Measurements from ENCODE around the gene ELP6. TPM values are rescaled to one million over a fixed set of nuclear protein-coding genes. Genes with fewer than 3 reads are reported as not detected.
A peak's percentile ranks its signal among the peaks of the same experiment; 100 is the strongest.
"Not testable (repeated sequence)": the region's sequence is repeated elsewhere in the genome, so short reads cannot be mapped to it uniquely, and the experiment has no call there.

Gene ELP6
- total and polyA plus RNA-seq, 2 donors: 28.0 to 43.5 TPM

DNA sequence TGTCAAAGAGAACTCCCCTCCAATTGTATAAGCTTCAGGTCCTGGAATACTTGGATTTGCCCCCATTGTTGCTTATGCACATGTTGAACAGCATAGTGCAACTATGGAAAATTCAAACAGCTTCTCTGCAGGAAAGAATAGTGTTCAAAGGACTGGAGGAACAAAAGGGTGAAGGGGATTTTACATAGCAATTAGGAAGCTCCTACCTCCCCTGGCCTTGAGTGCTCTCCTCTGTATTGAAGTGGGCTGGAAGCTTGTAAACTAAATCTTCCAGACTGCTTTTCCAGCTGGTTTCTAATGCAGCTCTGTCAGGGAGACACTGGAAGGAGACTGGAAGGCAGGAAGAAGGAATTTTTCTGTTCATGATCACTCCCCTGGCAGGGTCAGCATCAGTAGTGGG is 7.2 kb upstream of the ELP6 start:
- no peaks in the 10 kb centered on the region for H3K27me3 ChIP-seq (ENCODE audit: control insufficient read depth in 2 of 2, insufficient read depth in 1 of 2, low read length in 1 of 2)
- no peaks in the 10 kb centered on the region for H3K9me3 ChIP-seq (ENCODE audit: control insufficient read depth in 2 of 2, insufficient read depth in 1 of 2, low read length in 1 of 2)
- H3K36me3 ChIP-seq (ENCODE audit: control insufficient read depth in 2 of 2, insufficient read depth in 2 of 2, low read length in 1 of 2): no peaks in the 10 kb centered on the region
- H3K27ac ChIP-seq (ENCODE audit: low read depth in 1 of 2, low read length in 1 of 2): no peak overlapping the region
- DNase-seq (ENCODE audit: low read depth in 6 of 9, low spot score in 9 of 9): no peak
- peaks cover 0 to 5% of the 10 kb centered on the region in 2 donors for H3K4me1 ChIP-seq (ENCODE audit: control insufficient read depth in 2 of 2, insufficient read depth in 2 of 2, low read length in 2 of 2)
- H3K4me3 ChIP-seq (ENCODE audit: low read length in 2 of 2): no peak overlapping the region

- H3K27ac ChIP-seq (ENCODE audit: low read depth in 1 of 2, low read length in 1 of 2): no peak overlapping the region
- no peaks in the 10 kb centered on the region for H3K36me3 ChIP-seq (ENCODE audit: control insufficient read depth in 2 of 2, insufficient read depth in 2 of 2, low read length in 1 of 2)
- 98% methylated on average over 2 of the region's 2 CpGs for WGBS
- no peaks in the 10 kb centered on the region for H3K9me3 ChIP-seq (ENCODE audit: control insufficient read depth in 2 of 2, insufficient read depth in 1 of 2, low read length in 1 of 2)
- DNase-seq (ENCODE audit: low read depth in 6 of 9, low spot score in 9 of 9): no peak
- no peaks in the 10 kb centered on the region for H3K27me3 ChIP-seq (ENCODE audit: control insufficient read depth in 2 of 2, insufficient read depth in 1 of 2, low read length in 1 of 2)
- H3K4me3 ChIP-seq (ENCODE audit: low read length in 2 of 2): no peak overlapping the region
- H3K4me1 ChIP-seq (ENCODE audit: control insufficient read depth in 2 of 2, insufficient read depth in 2 of 2, low read length in 2 of 2): peaks cover 2 to 9% of the 10 kb centered on the region in 2 donors
Measured at GRCh38 chr3:47517937-47518336, 4.4 kb upstream of the ELP6 start.

DNA sequence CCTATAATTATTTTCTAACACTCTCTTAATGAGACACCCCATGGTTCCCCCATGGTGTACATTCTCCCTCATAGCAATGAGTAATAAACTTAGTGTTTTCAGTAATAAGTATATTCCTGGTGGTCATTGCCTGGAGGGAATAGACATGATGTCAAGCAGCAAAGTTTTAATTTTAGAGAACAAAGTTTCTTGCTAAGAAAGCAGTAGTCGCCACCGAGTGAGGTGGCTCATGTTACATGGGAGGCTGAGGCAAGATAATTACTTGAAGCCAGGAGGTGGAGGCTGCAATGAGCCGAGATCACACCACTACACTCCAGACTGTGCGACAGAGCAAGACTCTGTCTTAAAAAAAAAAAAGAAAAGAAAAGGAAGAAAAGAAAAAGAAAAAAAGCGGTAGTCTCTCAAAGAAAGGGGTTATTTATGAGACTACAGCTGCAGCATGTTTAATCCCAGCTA is 2.4 kb upstream of the ELP6 start:
- Histone ChIP-seq H3K27ac (ENCODE audit: low read depth in 1 of 2, low read length in 1 of 2) (no peak overlapping the region), H3K4me3 (ENCODE audit: low read length in 2 of 2) (no peak overlapping the region), H3K27me3 (ENCODE audit: control insufficient read depth in 2 of 2, insufficient read depth in 1 of 2, low read length in 1 of 2) (no peaks in the 10 kb centered on the region), H3K9me3 (ENCODE audit: control insufficient read depth in 2 of 2, insufficient read depth in 1 of 2, low read length in 1 of 2) (no peaks in the 10 kb centered on the region), H3K36me3 (ENCODE audit: control insufficient read depth in 2 of 2, insufficient read depth in 2 of 2, low read length in 1 of 2) (peaks cover under 1 to 3% of the 10 kb centered on the region in 2 donors), H3K4me1 (ENCODE audit: control insufficient read depth in 2 of 2, insufficient read depth in 2 of 2, low read length in 2 of 2) (peaks cover 15 to 18% of the 10 kb centered on the region in 2 donors)
- 93% methylated on average over 5 of the region's 5 CpGs for WGBS
- DNase-seq (ENCODE audit: low read depth in 6 of 9, low spot score in 9 of 9): no peak

DNA sequence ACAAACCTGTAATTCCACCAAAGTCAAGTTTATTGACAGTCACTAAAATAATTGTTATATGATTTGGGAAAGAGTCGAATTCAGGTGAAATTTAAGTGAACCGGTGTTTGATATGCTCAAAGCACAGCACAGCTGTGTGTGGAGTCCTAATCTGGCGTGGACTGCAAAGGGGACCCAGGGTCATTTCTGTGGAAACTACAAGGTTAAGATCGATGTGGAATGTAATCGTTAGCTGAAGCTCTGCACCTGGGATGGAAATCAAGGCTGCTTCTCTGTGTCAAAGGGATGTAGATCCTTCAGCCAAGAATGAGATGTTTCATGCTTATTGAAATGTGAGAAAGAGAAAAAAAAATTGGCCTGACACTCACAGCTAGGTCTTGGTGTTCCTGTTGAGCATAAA is 1.6 kb upstream of the ELP6 start:
- H3K9me3 ChIP-seq (ENCODE audit: control insufficient read depth in 2 of 2, insufficient read depth in 1 of 2, low read length in 1 of 2): no peaks in the 10 kb centered on the region
- peaks cover 8 to 11% of the 10 kb centered on the region in 2 donors for H3K36me3 ChIP-seq (ENCODE audit: control insufficient read depth in 2 of 2, insufficient read depth in 2 of 2, low read length in 1 of 2)
- DNase-seq (ENCODE audit: low read depth in 6 of 9, low spot score in 9 of 9): no peak
- no peak overlapping the region for H3K4me3 ChIP-seq (ENCODE audit: low read length in 2 of 2)
- H3K27me3 ChIP-seq (ENCODE audit: control insufficient read depth in 2 of 2, insufficient read depth in 1 of 2, low read length in 1 of 2): no peaks in the 10 kb centered on the region
- H3K27ac ChIP-seq (ENCODE audit: low read depth in 1 of 2, low read length in 1 of 2): no peak overlapping the region
- H3K4me1 ChIP-seq (ENCODE audit: control insufficient read depth in 2 of 2, insufficient read depth in 2 of 2, low read length in 2 of 2): peaks cover 15 to 18% of the 10 kb centered on the region in 2 donors
- 94% methylated on average over 5 of the region's 5 CpGs for WGBS

DNA sequence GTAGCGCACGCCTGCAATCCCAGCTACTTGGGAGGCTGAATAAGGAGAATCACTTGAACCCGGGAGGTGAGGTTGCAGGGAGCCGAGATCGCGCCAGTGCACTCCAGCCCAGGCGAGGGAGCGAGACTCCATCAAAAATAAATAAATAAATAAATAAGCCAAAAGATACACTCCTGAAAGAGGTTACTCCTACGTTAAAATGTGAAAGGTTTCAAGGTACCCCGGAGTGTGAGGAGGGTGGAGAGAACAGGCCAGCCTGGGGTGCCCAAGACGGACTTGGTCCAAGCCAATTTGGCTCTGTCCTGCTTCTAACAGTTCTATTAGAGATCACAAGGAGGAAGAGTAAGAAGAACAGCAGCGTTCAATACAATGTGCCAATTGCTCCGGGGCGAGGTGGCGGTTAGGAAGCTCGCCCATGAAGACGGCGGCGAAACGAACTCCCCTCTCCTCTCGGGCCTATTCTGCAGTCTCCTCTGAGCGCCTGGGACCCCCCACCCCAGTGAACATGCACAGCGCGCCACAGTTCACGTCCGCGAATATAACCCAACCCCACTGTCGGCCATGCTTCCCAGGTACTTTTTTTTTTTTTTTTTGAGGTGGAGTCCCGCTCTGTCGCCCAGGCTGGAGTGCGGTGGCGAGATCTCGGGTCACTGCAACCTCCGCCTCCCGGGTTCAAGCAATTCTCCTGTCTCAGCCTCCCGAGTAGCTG is 942 bp downstream of the ELP6 start:
- H3K4me1 ChIP-seq (ENCODE audit: control insufficient read depth in 2 of 2, insufficient read depth in 2 of 2, low read length in 2 of 2): peaks cover 15 to 18% of the 10 kb centered on the region in 2 donors
- H3K27ac ChIP-seq (ENCODE audit: low read depth in 1 of 2, low read length in 1 of 2): peak overlapping the region in 1 of 2 donors; percentile 98
- peak in 5 of 9 donors; percentile 14 to 60 (median 31) for DNase-seq (ENCODE audit: low read depth in 6 of 9, low spot score in 9 of 9)
- no peaks in the 10 kb centered on the region for H3K9me3 ChIP-seq (ENCODE audit: control insufficient read depth in 2 of 2, insufficient read depth in 1 of 2, low read length in 1 of 2)
- no peaks in the 10 kb centered on the region for H3K27me3 ChIP-seq (ENCODE audit: control insufficient read depth in 2 of 2, insufficient read depth in 1 of 2, low read length in 1 of 2)
- H3K36me3 ChIP-seq (ENCODE audit: control insufficient read depth in 2 of 2, insufficient read depth in 2 of 2, low read length in 1 of 2): peaks cover 19 to 33% of the 10 kb centered on the region in 2 donors
- WGBS: 24% methylated on average over 36 of the region's 36 CpGs
- peak overlapping the region; percentile 75 to 96 for H3K4me3 ChIP-seq (ENCODE audit: low read length in 2 of 2)

DNA sequence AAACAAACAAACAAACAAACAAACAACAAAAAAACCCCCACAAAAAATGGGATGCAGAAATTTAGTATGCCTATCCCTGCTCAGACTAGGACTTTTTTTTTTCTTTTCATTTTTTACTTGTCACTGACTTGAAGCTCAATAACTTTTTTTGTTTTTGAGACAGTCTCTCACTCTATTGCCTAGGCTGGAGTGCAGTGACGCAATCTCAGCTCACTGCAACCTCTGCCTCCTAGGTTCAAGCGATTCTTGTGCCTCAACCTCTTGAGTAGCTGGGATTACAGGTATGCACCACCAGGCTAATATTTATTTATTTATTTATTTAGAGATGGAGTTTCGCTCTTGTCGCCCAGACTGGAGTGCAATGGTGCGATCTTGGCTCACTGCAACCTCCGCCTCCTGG is 8.2 kb downstream of the ELP6 start:
- not testable (repeated sequence) for H3K9me3 ChIP-seq (ENCODE audit: control insufficient read depth in 2 of 2, insufficient read depth in 1 of 2, low read length in 1 of 2); H3K27ac ChIP-seq (ENCODE audit: low read depth in 1 of 2, low read length in 1 of 2); H3K4me1 ChIP-seq (ENCODE audit: control insufficient read depth in 2 of 2, insufficient read depth in 2 of 2, low read length in 2 of 2); DNase-seq (ENCODE audit: low read depth in 6 of 9, low spot score in 9 of 9); H3K4me3 ChIP-seq (ENCODE audit: low read length in 2 of 2); H3K27me3 ChIP-seq (ENCODE audit: control insufficient read depth in 2 of 2, insufficient read depth in 1 of 2, low read length in 1 of 2)
- WGBS: 98% methylated on average over 6 of the region's 6 CpGs
- H3K36me3 ChIP-seq (ENCODE audit: control insufficient read depth in 2 of 2, insufficient read depth in 2 of 2, low read length in 1 of 2): peaks cover 48 to 68% of the 10 kb centered on the region in 2 donors

DNA sequence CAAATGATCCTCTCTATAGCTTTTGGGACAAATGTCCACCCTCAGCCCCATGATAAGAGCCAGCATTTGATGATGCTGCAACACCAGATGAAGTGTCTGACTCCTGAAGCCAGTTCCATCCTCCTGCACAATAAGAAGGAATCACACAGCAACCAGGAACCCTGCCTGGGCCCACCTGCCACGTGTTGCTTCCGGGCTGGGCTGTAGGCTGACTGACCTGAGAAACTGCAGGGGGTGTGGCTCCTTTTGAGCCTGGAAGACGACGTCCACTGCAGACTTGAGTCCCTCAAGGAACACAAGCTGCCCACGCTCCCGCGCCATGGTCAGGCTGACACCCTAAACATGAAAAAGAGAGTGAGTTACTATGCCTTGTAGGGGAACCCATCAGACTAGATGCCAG is 9.4 kb downstream of the ELP6 start:
- peaks cover 50 to 64% of the 10 kb centered on the region in 2 donors for H3K36me3 ChIP-seq (ENCODE audit: control insufficient read depth in 2 of 2, insufficient read depth in 2 of 2, low read length in 1 of 2)

GRCh38 chr3:47503033-47503432 is 10.5 kb downstream of the ELP6 start:
- Histone ChIP-seq H3K27ac (ENCODE audit: low read depth in 1 of 2, low read length in 1 of 2) (no peak overlapping the region), H3K4me3 (ENCODE audit: low read length in 2 of 2) (no peak overlapping the region), H3K9me3 (ENCODE audit: control insufficient read depth in 2 of 2, insufficient read depth in 1 of 2, low read length in 1 of 2) (no peaks in the 10 kb centered on the region), H3K4me1 (ENCODE audit: control insufficient read depth in 2 of 2, insufficient read depth in 2 of 2, low read length in 2 of 2) (no peaks in the 10 kb centered on the region), H3K36me3 (ENCODE audit: control insufficient read depth in 2 of 2, insufficient read depth in 2 of 2, low read length in 1 of 2) (peaks cover 54 to 67% of the 10 kb centered on the region in 2 donors), H3K27me3 (ENCODE audit: control insufficient read depth in 2 of 2, insufficient read depth in 1 of 2, low read length in 1 of 2) (no peaks in the 10 kb centered on the region)
- WGBS: 99% methylated on average over 2 of the region's 2 CpGs
- no peak for DNase-seq (ENCODE audit: low read depth in 6 of 9, low spot score in 9 of 9)

More for the DNA sequence above, 9.4 kb downstream of the ELP6 start:
- Histone ChIP-seq H3K4me3 (ENCODE audit: low read length in 2 of 2) (no peak overlapping the region), H3K4me1 (ENCODE audit: control insufficient read depth in 2 of 2, insufficient read depth in 2 of 2, low read length in 2 of 2) (no peaks in the 10 kb centered on the region), H3K27ac (ENCODE audit: low read depth in 1 of 2, low read length in 1 of 2) (no peak overlapping the region), H3K9me3 (ENCODE audit: control insufficient read depth in 2 of 2, insufficient read depth in 1 of 2, low read length in 1 of 2) (no peaks in the 10 kb centered on the region), H3K27me3 (ENCODE audit: control insufficient read depth in 2 of 2, insufficient read depth in 1 of 2, low read length in 1 of 2) (no peaks in the 10 kb centered on the region)
- DNase-seq (ENCODE audit: low read depth in 6 of 9, low spot score in 9 of 9): no peak
- 94% methylated on average over 7 of the region's 7 CpGs for WGBS

GRCh38 chr3:47496892-47497291 is 16.6 kb downstream of the ELP6 start:
- DNase-seq (ENCODE audit: low read depth in 6 of 9, low spot score in 9 of 9): no peak
- H3K36me3 ChIP-seq (ENCODE audit: control insufficient read depth in 2 of 2, insufficient read depth in 2 of 2, low read length in 1 of 2): peaks cover 64 to 68% of the 10 kb centered on the region in 2 donors

More at GRCh38 chr3:47496892-47497291, 16.6 kb downstream of the ELP6 start:
- Histone ChIP-seq H3K4me1 (ENCODE audit: control insufficient read depth in 2 of 2, insufficient read depth in 2 of 2, low read length in 2 of 2) (no peaks in the 10 kb centered on the region), H3K4me3 (ENCODE audit: low read length in 2 of 2) (no peak overlapping the region), H3K9me3 (ENCODE audit: control insufficient read depth in 2 of 2, insufficient read depth in 1 of 2, low read length in 1 of 2) (no peaks in the 10 kb centered on the region), H3K27me3 (ENCODE audit: control insufficient read depth in 2 of 2, insufficient read depth in 1 of 2, low read length in 1 of 2) (no peaks in the 10 kb centered on the region), H3K27ac (ENCODE audit: low read depth in 1 of 2, low read length in 1 of 2) (no peak overlapping the region)
